K562 (cell line): ENCODE data around the gene RNF115. TPM values are rescaled to one million over a fixed set of nuclear protein-coding genes. Genes with fewer than 3 reads are reported as not detected.

ENCODE experiments used
- C11orf30 ChIP-seq: fragments of 450-650 bp; IDR thresholded peaks from 2 replicates; pipeline ENCODE4 v1.6.1; 2016; ENCODE audit warnings: low read depth, mild to moderate bottlenecking
- CHD1 ChIP-seq: fragments of 200-600 bp; sonication (generic); IDR thresholded peaks from one replicate; pipeline ENCODE4 v1.6.1; 2012; ENCODE audit warnings: mild to moderate bottlenecking, moderate library complexity, low read length, inconsistent platforms
- ELF4 ChIP-seq: fragments of 450-650 bp; formaldehyde crosslinking; IDR thresholded peaks from 2 replicates; pipeline ENCODE4 v1.4.0; 2022; ENCODE audit warnings: missing genetic modification characterization
- KHSRP ChIP-seq: fragments of 450-650 bp; IDR thresholded peaks from 2 replicates; pipeline ENCODE4 v1.6.1; 2017
- MCM2 ChIP-seq: fragments of 450-650 bp; IDR thresholded peaks from 2 replicates; pipeline ENCODE4 v1.6.1; 2017; ENCODE audit warnings: low read depth, mild to moderate bottlenecking
- SRSF1 ChIP-seq: fragments of 200-400 bp; formaldehyde crosslinking; IDR thresholded peaks from 2 replicates; pipeline ENCODE4 v1.6.1; 2017; ENCODE audit warnings: mild to moderate bottlenecking, low read depth, low read length, moderate library complexity
- TCF7L2 ChIP-seq: fragments of 150-350 bp; IDR thresholded peaks from 2 replicates; pipeline ENCODE4 v1.6.1; 2016; ENCODE audit warnings: low read depth, mild to moderate bottlenecking, low read length, moderate library complexity
- TOE1 ChIP-seq, 2 experiments: fragments of 450-650 bp in 1 of 2; sonication (generic) in 1 of 2; formaldehyde crosslinking in 1 of 2; IDR thresholded peaks; 2 replicates each; pipeline versions ENCODE4 v1.7.1 to v1.8.0; 2016 to 2022; ENCODE audit warnings: borderline replicate concordance in 2 of 2, mild to moderate bottlenecking in 2 of 2, antibody characterized with exemption in 1 of 2, inconsistent platforms in 1 of 2, low read depth in 1 of 2, missing genetic modification reagents in 1 of 2, moderate library complexity in 1 of 2
- ZNF24 ChIP-seq: fragments of 450-650 bp; IDR thresholded peaks from 2 replicates; pipeline ENCODE4 v1.6.1; 2016
- ZSCAN29 ChIP-seq: fragments of 450-650 bp; IDR thresholded peaks from 2 replicates; pipeline ENCODE4 v1.6.1; 2017
- polyA plus RNA-seq, 8 experiments: library from polyadenylated mRNA; depleted of rRNA in 4 of 8; stranded (reverse) in 5 of 8; unstranded in 3 of 8; fragments of >200 nt; fragmentation: Nextera tagmentation in 2 of 8; fragmentation: Illumina TruSeq in 1 of 8; extraction: Ambion mirVana in 2 of 8; extraction: Trizol in 1 of 8; gene quantifications; 2 replicates each; pipeline versions ENCODE4 v1.2.1 to v1.2.3, GENCODE V29; 2011 to 2014; ENCODE audit warnings: inconsistent platforms in 1 of 8, missing spikeins in 1 of 8
- total RNA-seq, 7 experiments: library from RNA; depleted of rRNA in 6 of 7; stranded (reverse); fragments of >200 nt in 6 of 7; fragmentation: Illumina TruSeq in 2 of 7; extraction: Trizol in 2 of 7; gene quantifications; 2 replicates each; pipeline versions ENCODE4 v1.2.1 to v1.2.3, GENCODE V29; 2011 to 2021; ENCODE audit warnings: low replicate concordance in 1 of 7
- TF ChIP-seq, protein P1 (sequence below), 2 experiments: fragments of 450-650 bp; formaldehyde crosslinking in 1 of 2; IDR thresholded peaks; 2 replicates each; pipeline versions ENCODE4 v1.4.0 to v1.6.1; 2014 to 2020; ENCODE audit warnings: mild to moderate bottlenecking in 2 of 2, borderline replicate concordance in 1 of 2, low read depth in 1 of 2
- TF ChIP-seq, protein P2 (sequence below), 3 experiments: fragments of 200-800 bp in 1 of 3; fragments of 250-450 bp in 1 of 3; fragments of 450-650 bp in 1 of 3; sonication (Bioruptor Pico) in 1 of 3; sonication (Bioruptor generic) in 1 of 3; formaldehyde crosslinking in 1 of 3; IDR thresholded peaks; 2 replicates each; pipeline versions ENCODE4 v1.6.1 to v1.8.0; 2016 to 2022; ENCODE audit warnings: mild to moderate bottlenecking in 2 of 3, missing genetic modification characterization in 2 of 3, missing compliant biosample characterization in 1 of 3, moderate library complexity in 1 of 3
- TF ChIP-seq, protein P3 (sequence below): sonication (generic); formaldehyde crosslinking; IDR thresholded peaks from 2 replicates; pipeline ENCODE4 v1.8.0; 2022; ENCODE audit warnings: mild to moderate bottlenecking, missing genetic modification reagents

RNF115 gene
- total and polyA plus RNA-seq, 9 of the 15 experiments (the other 6 are each of a cell fraction or from before 2014, with no cell fraction given), result 1.9 to 14.3 (median 9.5) TPM

DNA sequence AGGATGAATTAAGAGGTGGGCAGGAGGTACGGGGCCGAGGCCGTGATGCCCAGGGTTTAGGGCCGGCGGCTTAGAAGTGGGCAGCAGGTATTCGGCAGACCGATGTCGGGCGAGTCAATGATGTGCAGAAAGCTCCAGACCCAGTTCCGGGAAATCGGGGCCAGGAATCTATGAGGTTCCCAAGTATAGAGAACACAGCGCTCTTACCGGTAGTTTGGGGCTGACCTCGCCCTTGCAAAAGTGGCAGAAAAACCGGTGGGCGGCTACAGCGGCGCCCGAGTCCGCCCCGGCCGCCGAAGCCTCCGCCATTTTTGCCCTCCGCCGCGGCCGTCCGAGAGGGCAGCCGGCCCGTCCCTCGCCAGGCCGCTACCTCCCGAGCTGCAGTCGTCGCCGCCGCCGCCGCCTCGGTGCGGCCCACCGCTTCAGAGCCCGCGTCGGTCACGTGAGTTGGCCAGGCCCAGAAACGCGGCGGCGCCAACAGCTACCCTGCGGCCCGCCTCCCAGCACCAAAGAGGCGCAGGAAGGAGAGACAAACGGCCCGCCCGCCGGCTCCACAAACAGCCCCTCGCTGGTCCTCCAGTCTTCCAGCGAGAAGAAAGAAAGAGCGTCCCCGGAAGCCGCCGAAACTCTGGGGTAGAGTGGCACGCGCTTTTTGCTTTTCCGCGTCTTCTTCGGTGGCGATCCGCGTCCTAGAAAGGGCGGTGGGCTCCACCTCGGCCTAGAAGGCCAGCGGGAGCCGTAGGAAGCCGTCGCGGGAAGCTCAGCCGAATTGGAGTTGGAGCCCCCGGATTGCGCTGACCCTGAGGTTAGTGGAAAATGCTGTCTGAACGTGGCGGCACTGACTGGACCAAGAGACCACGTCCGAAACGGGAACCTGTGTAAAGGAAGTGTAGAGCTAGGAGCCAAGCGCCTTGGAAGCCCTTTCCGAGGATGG lies at the start of gene RNF115, which contains the start of gene POLR3C (continued):
- TF ChIP-seq MCM2 (no peak), KHSRP (no peak), CHD1 (peak; percentile 4), ZSCAN29 (no peak), ELF4 (CRISPR knock-in tag) (no peak), ZNF24 (0 out of 2 replicates have a peak, but pooled peaks have one; percentile 23), C11orf30 (peak; percentile 61; the same call in 1 of the 2 replicates), TOE1 (IDR thresholded peaks at IDR 0.05; ENCODE audit: borderline replicate concordance) (peak; percentile 96), TOE1 (CRISPR knock-in tag; IDR thresholded peaks at IDR 0.05; ENCODE audit: borderline replicate concordance, low read depth) (peak; percentile 24; the same call in 1 of the 2 replicates), SRSF1 (0 out of 2 replicates have a peak, but pooled peaks have one; percentile 25), TCF7L2 (no peak)
- TF ChIP-seq, protein P1, sequence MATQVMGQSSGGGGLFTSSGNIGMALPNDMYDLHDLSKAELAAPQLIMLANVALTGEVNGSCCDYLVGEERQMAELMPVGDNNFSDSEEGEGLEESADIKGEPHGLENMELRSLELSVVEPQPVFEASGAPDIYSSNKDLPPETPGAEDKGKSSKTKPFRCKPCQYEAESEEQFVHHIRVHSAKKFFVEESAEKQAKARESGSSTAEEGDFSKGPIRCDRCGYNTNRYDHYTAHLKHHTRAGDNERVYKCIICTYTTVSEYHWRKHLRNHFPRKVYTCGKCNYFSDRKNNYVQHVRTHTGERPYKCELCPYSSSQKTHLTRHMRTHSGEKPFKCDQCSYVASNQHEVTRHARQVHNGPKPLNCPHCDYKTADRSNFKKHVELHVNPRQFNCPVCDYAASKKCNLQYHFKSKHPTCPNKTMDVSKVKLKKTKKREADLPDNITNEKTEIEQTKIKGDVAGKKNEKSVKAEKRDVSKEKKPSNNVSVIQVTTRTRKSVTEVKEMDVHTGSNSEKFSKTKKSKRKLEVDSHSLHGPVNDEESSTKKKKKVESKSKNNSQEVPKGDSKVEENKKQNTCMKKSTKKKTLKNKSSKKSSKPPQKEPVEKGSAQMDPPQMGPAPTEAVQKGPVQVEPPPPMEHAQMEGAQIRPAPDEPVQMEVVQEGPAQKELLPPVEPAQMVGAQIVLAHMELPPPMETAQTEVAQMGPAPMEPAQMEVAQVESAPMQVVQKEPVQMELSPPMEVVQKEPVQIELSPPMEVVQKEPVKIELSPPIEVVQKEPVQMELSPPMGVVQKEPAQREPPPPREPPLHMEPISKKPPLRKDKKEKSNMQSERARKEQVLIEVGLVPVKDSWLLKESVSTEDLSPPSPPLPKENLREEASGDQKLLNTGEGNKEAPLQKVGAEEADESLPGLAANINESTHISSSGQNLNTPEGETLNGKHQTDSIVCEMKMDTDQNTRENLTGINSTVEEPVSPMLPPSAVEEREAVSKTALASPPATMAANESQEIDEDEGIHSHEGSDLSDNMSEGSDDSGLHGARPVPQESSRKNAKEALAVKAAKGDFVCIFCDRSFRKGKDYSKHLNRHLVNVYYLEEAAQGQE (IDR thresholded peaks at IDR 0.05; ENCODE audit: borderline replicate concordance), result peak; percentile 46; the same call in 1 of the 2 replicates
- TF ChIP-seq, protein P1 (CRISPR knock-in tag; IDR thresholded peaks at IDR 0.05; ENCODE audit: low read depth), result 0 out of 2 replicates have a peak, but pooled peaks have one; percentile 32
- TF ChIP-seq, protein P2, sequence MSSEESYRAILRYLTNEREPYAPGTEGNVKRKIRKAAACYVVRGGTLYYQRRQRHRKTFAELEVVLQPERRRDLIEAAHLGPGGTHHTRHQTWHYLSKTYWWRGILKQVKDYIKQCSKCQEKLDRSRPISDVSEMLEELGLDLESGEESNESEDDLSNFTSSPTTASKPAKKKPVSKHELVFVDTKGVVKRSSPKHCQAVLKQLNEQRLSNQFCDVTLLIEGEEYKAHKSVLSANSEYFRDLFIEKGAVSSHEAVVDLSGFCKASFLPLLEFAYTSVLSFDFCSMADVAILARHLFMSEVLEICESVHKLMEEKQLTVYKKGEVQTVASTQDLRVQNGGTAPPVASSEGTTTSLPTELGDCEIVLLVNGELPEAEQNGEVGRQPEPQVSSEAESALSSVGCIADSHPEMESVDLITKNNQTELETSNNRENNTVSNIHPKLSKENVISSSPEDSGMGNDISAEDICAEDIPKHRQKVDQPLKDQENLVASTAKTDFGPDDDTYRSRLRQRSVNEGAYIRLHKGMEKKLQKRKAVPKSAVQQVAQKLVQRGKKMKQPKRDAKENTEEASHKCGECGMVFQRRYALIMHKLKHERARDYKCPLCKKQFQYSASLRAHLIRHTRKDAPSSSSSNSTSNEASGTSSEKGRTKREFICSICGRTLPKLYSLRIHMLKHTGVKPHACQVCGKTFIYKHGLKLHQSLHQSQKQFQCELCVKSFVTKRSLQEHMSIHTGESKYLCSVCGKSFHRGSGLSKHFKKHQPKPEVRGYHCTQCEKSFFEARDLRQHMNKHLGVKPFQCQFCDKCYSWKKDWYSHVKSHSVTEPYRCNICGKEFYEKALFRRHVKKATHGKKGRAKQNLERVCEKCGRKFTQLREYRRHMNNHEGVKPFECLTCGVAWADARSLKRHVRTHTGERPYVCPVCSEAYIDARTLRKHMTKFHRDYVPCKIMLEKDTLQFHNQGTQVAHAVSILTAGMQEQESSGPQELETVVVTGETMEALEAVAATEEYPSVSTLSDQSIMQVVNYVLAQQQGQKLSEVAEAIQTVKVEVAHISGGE (CRISPR knock-in tag; IDR thresholded peaks at IDR 0.05), result peak in 2 of 3 experiments; percentile 42 to 74; a peak in 3 of 6 replicates
- TF ChIP-seq, protein P3, sequence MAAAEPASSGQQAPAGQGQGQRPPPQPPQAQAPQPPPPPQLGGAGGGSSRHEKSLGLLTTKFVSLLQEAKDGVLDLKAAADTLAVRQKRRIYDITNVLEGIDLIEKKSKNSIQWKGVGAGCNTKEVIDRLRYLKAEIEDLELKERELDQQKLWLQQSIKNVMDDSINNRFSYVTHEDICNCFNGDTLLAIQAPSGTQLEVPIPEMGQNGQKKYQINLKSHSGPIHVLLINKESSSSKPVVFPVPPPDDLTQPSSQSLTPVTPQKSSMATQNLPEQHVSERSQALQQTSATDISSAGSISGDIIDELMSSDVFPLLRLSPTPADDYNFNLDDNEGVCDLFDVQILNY (CRISPR knock-in tag), result peak; percentile 87; the same call in 1 of the 2 replicates
